SHP77 (cell line): ENCODE data around the gene MGA.
"Not testable (repeated sequence)": the region's sequence is repeated elsewhere in the genome, so short reads cannot be mapped to it uniquely, and the experiment has no call there.

Experiments used
- DNase-seq, 2 experiments: peaks; one replicate each; lab custom pipeline; 2025; lab: John Stamatoyannopoulos, UW

MGA gene

DNA sequence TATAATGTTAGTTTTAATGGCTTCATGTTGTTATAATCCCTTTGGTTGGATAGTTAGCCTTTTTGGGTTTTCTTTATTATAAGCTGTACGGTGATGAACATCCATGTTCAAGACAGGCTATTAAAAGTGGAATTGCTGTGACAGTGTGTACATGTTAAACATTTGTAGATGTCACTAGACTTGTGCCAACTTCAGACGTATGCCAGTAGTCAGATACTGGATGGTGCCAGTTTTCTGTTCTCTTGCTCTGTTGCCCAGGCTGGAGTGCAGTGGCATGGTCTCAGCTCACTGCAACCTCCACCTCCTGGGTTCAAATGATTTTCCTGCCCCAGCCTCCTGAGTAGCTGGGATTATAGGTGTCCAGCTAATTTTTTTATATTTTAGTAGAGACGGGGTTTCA, 54.1 kb downstream of the MGA start:
- DNase-seq = no peak

DNA sequence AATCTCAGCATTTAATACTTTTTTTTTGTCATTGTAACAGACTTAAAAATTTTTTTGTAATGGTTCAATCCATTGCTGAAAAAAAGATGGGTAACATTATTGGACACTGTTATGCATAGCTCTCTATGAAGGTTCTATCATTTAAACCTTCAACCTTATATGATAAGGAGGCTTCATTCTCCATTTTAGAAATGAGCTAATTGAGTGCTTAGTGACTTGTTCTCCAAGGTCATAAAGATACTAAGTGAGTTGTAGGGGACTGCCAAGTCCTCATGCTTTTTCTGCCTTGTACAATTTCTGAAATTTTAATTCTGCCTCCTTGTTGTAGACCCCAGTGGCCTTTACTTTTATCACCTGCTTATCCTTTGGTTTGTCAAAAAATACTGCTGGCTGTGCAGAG, 56.7 kb downstream of the MGA start:
- DNase-seq = no peak

DNA sequence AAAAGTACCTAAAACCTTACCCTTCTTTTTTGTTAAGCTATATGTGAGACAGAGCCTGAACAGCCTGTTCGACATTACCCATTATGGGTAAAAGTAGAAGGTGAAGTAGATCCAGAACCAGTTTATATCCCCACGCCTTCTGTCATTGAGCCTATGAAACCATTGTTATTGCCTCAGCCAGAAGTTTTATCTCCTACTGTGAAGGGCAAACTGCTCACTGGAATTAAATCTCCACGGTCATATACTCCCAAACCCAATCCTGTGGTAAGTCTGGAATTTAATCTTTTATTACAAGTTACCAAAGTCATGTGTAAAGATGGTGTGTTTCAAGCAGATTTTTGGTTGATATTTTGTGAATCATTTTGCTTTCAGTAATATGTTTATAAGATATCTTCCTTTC, 66.9 kb downstream of the MGA start:
- DNase-seq = no peak

DNA sequence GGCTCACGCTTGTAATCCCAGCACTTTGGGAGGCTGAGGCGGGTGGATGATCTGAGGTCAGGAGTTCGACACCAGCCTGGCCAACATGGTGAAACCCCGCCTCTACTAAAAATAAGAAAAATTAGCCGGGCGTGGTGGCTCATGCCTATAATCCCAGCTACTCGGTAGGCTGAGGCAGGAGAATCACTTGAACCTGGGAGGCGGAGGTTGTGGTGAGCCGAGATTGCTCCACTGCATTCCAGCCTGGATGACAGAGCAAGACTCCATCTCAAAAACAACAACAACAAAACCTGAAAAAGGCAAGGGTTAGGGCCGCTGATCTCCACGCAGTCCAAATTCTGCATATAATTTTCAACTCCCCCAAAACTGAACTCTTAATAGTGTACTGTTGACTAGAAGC, 67.9 kb downstream of the MGA start:
- DNase-seq = not testable (repeated sequence)

DNA sequence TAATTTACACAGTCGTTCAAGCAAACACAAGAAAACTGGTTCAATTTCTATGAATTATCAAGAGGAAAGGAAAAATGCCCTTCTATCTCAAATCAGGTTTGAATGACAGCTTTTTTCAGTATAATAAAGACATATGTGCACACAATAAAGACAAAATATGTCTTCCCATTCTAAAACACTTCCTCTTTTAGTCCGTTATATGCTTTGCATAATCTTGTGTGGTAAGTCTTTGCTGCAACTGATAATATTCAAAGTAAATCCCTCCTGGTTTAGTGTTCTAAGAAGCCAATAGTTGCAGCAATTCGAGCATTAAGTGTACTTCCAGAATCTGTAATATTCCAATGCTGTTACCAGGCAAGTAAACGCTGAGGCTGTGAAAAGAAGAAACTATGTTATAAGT, 70.3 kb downstream of the MGA start:
- no peak for DNase-seq

DNA sequence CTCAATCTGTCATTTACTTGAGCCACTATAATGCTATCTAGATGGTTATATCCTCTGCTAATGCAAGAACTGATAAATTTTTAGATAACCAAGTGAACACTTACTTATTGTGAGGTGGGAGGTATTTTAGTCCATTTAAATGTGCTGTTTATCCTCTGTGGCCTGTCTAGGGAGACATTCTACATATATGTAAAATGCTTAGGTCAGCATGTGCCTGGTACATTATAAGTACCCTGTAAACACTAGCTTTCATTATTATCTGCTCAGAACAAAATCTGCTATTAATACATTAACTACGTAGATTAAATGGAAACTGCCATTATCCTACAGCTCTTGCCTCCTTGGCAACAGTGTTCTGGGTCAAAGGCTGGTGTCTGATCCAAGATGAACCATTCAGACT, 72.3 kb downstream of the MGA start:
- DNase-seq = no peak

DNA sequence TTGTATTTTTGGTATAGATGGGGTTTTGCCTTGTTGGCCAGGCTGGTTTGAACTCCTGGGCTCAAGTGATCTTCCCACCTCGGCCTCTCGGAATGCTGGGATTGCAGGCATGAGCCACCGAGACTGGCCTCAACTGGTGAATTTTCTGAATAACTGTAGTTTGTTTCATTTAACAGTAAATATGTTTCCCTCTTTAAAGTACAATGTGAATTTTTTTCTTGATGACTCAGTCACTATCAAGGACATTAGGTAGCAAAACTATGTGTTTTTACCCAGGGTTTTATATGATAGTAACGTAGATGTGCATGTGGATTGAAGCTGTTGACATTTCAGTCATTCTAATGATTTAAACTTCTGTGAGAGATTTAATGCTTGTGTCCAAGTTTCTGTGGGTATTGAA, 73.9 kb downstream of the MGA start:
- DNase-seq = no peak

DNA sequence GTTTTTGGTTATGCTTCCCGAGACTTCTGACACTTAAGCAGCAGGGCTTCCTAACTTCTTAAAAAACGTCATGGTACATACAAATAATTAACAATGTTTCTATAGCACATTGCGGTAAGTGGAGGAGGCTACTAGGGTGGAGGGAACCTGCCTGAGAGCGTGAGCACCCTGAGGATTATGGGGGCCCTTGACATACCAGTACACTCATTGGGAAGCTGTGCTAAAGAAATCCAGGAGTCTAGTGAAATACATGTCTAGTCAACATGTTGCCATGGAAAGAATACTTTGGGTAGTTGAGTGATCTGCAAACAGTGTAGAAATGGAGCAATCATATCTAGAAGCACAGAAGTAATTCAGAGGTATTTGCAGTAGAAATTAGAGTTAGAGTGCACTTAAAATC, 74.8 kb downstream of the MGA start:
- DNase-seq = no peak

DNA sequence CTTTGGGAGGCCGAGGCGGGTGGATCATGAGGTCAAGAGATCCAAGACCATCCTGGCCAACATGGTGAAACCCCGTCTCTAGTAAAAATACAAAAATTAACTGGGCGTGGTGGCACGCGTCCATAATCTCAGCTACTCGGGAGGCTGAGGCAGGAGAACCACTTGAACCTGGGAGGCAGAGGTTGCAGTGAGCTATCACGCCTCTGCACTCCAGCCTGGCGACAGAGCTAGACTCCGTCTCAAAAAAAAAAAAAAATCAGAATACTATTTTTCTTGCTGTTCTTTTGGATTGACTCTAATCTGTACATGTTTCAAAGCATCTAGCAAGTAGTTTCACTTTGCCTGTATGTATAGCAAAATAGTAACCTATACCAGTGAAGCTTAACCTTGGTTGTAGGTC, 75.3 kb downstream of the MGA start:
- not testable (repeated sequence) for DNase-seq

DNA sequence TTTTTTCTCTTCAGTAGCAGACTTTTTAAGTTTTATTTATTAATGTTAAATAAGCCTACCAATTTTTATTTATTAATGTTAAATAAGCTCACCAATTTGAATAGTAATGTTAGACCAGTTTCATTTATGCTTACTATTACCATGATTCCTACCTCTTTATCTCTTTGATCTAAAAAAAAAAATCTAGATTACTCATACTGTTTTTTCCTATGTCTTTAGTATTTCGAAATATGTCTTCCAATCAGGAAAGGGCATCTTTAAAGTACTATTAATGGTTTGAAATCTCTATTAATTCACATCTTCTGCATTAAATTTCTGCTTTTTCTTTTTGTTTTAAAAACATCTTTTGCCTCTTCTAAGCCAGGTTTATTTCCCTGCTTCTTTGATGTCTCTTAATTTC, 86.6 kb downstream of the MGA start:
- no peak for DNase-seq

DNA sequence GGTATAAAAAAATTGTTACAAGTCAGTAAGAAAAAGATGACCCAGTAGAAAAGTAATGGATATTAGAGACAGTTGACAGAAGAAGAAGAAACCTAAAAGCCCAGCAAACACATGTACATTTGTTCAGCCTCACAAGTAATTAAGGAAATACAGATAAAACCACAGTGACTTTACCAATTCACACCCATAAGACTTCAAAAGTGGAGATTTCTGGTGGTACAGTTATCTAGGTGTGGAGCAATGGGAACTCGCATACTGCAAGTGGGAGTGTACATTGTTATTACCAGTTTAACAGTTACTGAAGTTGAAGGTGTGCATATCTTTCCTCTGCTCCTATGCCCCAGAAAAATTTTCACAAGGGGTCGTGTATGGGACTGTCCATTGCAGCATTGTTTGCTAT, 96.0 kb downstream of the MGA start:
- no peak for DNase-seq

DNA sequence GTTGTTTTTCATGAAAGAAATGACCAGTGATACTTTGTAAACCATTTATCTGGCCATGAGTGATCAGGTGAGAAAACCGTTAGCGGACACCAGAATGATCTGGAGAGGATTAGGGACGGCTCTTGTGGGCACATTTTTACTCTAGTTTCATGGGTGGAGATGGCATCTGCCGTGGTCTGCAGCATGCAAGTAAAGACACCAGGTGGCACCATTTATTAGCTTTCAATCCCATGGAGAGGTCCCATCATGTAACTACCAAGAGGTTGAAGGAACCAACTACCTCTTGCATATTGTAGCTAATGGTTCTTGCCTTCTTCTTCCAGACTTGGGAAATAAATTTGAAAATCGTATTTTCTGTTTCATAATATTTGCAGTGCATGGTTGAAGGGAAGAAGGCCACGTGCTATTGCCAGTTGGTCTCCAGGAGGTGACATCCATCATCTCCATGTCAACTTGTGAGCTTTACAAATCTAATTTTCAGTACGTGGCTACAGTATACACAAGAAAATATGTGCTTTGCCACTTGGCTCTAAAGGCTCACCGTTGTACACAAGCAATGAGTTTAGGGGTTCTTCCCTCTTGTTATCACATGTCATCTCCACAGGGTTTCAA, 112.6 kb downstream of the MGA start:
- DNase-seq = peak; percentile 66 to 70

DNA sequence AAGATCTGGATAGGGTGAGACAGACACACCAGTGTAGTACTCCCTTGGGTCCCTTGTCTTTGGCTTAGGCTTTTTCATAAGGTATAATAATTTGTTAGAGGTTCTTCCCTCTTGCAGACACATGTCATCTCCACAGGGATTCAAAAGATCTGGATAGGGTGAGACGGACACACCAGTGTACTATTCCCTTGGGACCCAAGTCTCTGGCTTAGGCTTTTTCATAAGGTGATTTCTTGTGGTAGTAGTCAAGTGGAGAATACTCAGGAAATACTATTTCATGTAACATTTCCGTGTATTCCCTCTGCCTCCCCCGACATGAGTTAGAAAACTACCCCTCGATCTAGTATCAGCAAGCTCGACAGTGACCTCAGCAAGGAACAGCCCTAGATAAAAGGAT, 113.1 kb downstream of the MGA start:
- no peak for DNase-seq

DNA sequence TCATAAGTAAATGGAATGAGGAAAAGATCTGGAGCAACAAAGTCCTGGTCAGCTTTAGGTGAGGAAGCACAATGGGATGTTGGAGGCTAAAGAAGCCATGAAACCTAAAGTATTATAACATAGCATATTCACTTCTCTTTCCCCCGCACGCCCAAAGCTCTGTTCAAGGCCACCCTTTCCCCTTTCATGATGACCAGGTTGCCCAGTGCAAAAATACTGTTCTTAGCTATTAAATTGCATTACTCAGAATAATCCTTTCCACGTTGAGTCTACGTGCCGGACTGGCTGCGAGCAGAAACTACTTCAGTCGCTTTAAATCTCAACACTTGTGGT, 113.5 kb downstream of the MGA start:
- DNase-seq = no peak

DNA sequence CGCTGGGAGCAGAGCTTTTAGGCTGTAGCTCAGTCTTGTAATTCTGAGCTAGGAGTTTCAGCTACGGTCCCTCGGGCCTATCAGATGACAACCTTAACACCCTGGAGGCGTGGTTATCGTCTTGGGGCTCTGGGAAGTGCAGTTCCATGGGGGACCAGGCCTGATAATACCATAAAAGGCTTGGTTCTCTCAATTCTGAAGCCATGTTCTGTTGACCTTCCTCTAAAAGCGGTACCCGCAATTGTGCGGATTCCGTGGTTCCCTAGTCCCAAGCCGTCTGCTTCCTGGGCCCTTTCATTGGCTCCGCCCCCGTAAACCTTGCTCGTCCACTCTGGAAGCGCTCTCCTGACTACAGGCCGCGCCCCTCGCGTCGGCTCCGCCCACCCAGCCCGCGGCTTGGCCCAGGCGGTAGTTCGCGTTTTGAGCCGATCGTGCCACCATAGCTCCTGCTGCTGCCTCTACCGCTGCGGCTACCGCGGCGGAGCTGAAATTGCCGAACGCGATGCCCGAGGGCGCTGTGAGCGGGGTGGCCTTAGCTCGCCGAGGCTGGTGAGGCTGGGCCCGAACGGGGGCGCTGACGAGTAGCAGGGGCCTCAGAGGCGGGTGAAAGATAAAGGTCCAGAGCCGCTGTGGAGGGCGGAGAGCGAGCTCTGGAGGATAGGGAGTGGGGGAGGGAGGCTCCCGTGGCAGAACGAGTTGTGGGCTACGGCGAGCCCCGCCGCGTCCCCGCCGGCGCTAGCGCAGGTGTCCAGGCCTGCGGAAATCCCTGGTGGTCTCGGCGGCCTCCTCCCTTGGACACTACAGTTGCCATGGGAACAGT, 114.1 kb downstream of the MGA start, which contains the start of gene MAPKBP1:
TSS of gene MAPKBP1 (plus strand) at position 423 of the 820 bp plus-strand sequence. CDS start 792 bp downstream, outside the sequence.
- peak; percentile 95 to 97 for DNase-seq

DNA sequence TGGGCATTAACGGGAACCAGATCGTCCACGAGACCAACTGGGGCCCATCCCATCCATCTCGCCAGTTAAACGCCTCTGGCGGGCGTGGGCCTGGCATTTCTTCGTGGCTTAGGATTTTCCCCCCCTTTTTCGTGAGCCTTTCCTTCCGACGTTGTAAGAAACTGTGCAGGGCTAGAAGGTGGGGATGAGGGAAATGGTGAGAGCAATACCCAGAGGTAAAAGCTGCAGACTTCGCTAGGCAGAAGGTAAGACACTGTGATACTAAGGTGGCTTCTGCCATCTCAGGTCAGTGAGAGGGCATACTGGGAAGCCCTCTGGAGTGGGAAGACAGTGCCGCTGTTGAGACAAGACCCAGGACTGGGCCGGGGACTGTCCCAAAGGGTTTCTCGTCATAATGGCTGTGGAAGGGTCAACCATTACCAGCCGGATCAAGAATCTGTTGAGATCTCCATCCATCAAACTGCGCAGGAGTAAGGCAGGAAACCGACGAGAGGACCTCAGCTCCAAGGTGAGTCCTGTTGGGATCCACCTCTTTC, 114.7 kb downstream of the MGA start:
- no peak for DNase-seq

DNA sequence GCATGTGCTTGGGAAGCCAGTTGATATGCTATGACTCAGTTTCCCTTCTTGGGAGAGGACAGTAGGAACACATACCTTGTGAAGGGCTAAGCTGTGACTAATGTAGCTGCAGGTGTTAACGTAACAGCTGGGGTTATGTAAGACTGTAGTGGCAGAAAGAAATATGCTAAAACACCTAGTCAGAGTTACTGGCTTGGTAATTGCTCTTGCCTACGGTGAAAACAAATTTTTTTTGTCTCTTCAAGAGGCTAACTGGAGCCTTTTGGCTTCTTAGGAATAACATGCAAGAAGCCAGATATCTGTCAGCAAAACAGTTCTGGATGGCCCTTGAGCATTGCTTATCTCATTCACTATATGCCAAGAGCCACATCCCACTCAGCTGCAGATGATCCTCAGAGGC, 115.4 kb downstream of the MGA start:
- no peak for DNase-seq

DNA sequence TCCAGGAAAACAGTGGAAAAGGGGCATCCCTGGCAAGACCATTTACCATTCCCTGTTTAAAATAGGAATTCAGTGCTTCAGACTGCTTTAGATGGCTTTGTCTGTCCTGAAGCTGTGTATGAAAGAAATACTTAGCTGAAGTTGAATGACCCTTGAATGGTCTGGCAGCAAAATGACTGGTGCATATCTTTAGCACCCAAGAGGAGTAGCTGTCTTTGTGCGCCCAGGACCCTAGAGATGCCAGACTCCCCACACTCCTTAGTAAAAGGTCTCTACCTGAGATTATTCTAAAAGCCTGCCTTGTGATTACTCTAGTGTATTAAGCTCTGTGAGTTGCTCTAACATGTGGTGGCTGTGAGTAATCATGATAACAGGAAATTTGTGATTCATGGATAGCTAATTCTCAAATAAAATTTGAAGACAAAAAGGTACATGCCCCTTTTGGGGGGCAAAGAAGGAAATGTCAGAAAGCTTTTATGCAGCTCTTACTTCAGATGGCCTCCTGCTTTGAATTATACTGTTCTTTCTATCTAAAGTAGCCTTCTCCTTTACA, 117.3 kb downstream of the MGA start:
- DNase-seq = no peak

DNA sequence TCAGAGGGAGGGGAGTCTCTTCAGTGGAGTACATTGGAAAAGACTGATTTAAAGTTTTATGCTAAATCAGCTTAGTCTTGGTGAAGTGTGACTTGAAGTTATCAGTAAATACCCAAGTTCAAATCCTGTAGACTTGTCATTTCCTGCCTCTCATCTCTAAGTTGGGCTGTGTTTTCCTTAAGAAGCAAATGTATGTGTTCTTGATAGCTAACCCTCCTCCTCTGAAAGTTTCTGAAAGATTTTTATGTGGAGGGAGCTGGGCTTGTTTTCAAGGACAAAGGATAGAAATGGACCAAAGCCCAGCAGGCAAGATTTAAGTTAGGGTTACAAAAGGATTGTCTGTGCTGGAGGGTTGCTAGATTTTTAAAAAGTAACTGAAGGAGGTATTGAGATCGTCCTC, 118.3 kb downstream of the MGA start:
- DNase-seq = no peak

DNA sequence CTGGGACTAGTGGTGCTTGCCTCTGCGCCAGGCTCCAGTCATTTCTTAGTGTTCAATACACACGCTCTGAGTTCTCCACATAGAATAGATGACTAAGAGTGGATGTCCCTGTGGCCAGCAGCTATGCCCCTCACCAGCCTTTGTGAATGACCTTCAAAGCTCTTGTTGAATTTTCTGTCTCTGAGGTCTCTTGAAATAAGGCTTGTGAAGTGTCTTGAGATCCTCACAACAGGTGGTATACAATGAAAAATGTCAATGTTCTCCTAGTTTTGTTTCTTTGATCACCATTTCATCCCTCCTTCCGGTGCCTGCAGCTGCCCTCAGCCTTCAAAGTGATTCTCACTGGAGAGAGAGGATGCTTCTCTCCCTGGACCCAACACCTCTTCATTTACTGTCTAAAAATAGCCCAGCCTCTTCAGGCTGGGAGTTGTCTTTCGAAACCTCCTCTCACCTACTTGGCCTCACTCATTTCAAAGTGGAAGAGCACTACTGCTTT, 119.5 kb downstream of the MGA start:
- peak in 1 of 2 experiments; percentile 34 for DNase-seq

DNA sequence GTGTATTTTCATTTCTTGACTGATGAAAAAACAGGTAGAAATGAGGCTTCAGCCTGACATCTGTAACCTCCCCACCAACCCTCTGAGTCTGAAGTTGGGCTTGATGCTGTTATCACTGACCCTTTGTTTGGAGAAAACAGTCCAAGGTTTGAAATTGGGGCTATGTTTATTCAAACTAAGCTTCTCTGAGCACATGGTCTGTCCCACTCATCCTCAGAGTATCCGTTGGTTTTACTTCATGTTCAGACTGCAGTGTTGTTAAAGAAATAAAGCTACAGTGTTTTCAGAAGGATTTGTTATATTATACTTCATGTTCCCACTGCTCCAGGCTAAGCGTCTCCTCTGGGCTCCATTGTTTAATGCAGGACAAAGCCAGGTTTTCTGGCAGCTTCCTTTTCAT, 120.1 kb downstream of the MGA start:
- DNase-seq = no peak

DNA sequence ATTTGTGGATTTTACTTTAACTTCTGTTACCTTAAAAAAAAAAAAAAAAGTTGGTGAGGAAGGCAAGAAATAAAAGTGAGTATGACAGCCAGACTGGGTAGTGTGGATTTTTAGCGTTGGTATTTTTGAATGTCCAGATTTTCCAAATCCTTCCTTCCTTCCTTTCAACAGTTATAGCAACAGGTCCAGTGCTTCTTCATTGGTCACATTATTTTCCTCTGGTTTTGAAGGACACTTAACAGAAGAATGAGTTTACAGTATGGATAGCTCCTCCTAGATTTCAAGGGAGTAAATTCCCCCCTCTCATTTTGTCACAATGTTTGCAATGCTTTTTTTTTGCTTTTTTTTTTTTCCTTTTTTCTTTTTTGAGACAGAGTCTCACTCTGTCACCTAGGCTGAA, 120.5 kb downstream of the MGA start:
- DNase-seq = no peak
